DMS79 (cell line): ENCODE results near the gene PIPOX.
"Not testable (repeated sequence)": the region's sequence is repeated elsewhere in the genome, so short reads cannot be mapped to it uniquely, and the experiment has no call there.

Experiments used
- DNase-seq: peaks from one replicate; lab custom pipeline; 2025; lab: John Stamatoyannopoulos, UW

PIPOX gene

GRCh38 chr17:29076722-29077121 is 33.8 kb downstream of the PIPOX start:
- no peak for DNase-seq

DNA sequence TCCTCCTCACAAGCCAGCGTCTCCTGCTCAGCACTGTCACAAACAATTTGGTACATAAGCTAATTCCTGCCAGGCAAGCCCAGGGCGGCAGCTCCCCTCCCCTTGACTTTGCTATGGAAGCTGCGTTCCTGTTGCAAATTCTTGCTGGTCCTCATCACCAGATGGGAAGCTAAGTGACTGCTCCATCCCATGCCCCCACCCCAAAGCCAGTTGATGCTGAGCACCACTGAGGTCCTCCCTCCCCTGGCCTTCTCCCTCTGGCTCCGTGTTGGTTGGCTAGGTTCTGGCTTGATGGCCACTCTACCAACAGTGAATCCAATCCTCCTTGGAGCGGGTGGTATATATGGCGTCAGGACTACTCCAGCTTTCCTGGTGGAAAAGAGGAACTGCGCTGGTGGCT is 34.4 kb downstream of the PIPOX start:
- DNase-seq = no peak

DNA sequence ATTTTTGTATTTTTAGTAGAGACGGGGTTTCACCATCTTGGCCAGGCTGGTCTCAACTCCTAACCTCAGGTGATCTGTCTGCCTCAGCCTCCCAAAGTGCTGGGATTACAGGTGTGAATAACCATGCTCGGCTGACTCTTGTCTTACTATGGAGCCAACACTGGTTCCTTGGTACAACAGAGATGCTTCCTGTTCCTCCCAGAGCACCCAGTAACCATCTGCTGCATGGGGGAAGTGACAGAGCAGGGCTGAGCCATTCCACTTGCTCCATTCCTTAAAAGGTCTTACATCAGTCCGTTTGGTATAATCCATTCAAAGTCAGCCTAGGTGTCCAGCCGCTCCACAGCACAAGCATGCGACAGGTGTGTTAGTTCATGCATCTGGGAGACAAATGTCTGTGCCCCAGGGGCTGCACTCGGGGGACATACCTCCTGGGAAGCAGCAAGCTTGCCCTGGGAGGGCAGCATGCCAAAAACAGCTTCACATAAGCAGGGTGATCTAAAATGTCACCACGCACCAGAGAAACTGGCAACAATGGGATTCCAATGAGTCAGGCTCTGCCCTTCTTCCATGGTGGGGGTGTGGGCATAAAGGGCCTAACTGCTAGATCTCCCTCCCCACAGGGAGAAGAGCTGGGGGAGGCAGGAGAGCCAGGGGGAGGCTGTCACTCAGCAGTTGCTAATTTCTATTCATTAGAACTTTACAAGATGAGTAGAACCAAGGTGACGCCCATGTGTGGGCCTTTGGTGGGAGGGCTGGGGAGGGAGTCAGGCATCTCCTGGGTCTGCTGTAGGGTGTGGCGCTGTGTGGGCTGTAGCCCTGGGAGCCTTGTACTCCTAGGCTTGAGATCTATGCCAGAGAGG is 35.5 kb downstream of the PIPOX start:
- DNase-seq = no peak

- DNase-seq = no peak
These were observed 36.5 kb downstream of the PIPOX start for GRCh38 chr17:29079433-29079832.

GRCh38 chr17:29079887-29080286 is 36.9 kb downstream of the PIPOX start:
- DNase-seq = no peak

- DNase-seq = no peak
These were observed 37.4 kb downstream of the PIPOX start for GRCh38 chr17:29080323-29080722.

DNA sequence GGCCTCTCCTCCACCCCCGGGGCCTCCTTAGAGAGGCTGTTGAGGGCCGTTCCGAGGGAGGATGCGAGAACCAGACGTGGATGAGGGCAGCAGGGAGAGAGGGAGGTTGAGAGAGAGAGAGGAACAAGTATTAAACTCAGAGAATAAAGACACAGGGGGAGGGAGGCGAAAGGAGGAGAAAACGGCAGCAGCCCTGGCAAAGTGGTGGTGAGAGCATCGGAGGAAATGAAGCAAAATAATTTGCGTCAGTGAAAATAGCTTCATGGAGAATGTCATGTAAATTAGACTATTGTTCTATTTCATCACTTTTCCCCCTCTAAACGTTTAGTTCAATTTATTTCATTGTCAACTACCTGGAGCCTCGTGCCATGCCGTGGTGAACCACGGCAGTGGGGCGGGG is 38.0 kb downstream of the PIPOX start:
- DNase-seq = no peak

DNA sequence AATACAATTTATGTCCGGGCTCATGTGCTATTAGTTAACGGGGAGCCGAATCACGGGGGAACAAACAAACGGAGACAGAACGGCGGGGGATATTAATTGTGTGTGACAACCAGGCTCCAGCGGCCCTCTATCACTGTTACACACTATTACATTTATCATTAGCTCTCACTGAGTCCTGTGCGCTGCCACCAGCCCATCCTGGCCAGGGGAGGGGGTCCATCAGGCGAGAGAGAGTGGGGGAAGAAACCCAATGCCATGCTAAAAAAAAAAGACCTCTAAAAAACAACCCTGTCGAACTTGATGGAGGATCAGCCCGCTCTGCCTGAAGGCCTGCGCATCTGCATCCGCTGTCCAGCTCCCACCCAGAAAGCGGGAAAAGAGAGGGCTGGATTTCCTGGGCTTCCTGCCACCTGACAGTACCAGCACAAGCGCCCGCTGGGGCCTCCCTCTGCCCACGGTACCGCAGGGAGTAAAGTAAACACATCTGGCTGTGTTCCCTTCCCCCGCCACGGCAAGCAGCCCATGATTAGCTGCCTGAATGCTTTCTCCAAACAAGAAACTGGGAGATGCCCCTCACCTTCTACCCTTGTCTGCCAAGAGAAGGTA is 41.7 kb downstream of the PIPOX start:
- peak; percentile 58 for DNase-seq

DNA sequence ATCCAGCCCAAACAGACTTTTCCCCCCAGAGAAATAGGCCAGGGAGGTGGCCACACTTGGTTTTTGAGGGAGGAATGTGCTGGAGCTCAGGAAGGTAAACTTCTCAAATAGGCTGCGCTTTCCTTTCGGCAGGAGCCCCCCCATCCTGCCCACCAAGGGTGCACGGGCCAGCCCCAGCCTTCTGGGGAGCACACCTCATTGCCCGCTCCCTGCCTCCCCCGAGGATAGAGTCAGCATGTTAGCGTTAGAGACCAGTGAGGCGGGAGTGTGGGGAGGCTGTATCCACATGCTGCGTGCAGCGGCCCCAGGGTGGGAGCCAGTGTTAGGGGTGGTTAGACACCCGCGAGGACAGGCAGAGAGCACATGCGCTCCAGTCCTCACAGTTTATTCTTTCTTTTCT is 42.3 kb downstream of the PIPOX start:
- no peak for DNase-seq

DNA sequence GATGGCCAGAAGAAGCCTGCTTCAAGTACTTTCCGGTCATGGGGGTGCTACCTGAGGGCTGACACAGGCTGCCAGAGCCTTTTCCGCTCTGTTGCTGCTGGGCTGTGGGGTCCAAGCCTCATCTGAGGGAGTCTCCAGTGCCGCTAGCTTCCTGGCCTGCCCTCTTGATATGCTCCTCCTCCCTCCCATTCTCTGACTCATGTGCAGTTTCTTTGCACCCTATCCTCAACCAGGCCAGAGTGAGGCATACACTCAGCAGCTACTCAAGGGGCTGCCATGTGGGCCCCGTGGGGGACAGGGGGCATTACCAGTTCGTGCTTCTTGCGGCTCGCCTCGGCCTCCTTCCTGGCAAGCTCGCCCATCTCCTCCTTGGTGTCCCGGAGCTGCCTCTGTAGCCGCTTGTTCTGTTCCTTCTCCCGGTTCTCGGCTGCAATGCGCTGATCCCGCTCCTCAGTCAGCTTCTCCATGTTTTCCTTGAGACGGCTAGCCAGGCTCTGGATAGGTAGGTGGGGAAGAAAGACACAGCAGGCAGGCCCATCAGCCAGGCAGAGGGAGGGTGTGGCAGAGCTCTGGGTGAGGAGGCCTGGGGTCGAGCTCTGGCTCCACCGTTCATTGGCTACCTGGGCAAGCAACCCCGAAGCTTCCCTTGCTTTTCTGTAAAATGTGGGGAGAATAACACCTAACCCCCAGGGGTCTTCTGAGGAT is 43.8 kb downstream of the PIPOX start:
- no peak for DNase-seq

- not testable (repeated sequence) for DNase-seq
These were observed 45.8 kb downstream of the PIPOX start for GRCh38 chr17:29088782-29089181.

GRCh38 chr17:29089601-29090044 is 46.7 kb downstream of the PIPOX start:
- DNase-seq = no peak

DNA sequence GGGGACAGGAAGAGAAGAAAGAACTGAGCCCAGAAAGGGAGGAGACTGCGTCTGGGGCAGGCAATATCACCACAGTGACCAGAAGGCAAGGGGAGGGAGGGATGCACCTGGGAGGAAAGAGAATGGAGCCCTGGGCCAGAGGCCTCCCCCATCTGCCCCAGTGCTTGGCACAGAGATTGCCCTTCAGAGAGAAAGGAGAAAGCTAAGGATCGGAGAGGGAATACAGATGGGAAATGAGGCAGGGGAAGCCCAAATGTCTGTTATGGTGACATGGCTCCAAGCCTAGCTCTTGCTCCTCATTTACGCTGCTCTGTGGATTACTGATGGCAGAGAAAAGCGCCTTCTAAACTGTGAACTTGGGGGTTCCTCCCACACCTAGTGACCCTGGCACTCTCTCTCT is 47.2 kb downstream of the PIPOX start:
- no peak for DNase-seq

DNA sequence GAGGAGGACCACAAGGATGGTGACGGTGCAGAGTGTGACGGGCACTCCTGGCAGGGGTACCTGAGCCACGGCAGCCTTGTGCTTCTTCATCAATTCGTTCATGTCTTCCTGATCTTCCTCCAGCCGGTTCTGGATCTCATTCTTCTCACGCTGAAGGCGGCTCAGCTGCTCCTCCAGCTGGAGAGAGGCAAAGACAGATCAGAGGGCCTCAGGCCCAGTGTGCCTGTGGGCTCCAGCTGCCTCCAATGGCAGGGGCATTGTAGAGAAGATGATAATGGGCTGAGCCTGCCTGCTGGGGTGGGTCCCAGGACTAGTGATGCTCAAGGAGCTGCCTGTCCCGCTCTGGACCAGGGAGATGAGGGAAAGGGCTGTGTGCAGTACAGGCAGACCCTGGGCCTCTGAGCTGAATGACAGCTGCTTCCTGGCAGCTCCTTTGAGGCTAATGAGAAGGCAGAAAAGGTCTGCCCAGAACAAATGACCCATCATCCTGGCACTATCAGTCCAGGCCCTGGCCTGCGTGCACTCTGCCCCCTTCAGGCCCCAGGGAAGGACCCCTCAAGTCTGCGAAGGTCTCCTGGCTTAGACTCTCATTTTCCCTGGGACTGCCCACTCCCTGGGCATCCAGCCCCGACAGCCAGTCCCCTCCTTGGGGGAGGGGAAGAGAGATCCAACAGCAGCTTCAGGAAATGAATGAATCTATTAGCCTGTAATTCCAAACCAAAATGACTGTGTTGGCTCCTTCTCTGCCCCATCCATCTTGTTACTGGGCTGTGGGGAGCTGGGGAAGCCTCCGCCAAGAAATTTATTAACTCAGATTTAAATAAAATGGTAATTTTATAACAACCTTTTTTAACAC is 48.0 kb downstream of the PIPOX start:
- DNase-seq = no peak

DNA sequence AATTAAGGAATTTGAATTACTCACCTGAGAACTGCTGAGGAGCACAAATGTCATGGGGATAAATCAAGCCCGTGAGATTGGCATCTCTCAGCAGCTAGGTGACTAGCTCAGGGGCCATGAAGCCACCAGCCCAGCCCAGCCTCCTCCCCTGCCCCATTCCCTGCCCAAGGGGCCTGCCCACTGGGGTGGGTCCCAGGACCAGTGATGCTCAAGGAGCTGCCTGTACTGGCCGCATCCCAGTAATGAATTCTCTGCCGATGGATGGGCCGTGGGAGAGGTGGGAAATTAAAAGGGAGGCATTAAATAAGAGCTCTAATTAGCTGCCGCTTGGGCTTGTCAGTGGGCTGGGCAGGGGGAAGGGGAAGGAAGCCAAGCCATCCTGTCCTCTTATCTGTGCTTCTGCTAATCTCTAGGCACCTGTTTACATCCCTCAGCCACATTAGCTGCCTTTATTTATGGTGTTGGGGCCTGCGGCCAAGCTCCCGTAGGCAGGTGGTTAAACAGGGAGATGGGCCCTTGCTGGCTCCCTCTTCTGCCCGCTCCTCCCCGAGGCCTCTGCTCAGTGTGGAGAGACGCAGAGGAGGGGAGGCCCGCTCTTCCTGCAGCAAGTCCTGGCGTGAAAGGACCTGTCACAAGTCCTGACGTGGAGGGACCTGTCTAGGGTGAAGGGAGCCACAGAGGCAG is 48.8 kb downstream of the PIPOX start:
- DNase-seq = no peak

DNA sequence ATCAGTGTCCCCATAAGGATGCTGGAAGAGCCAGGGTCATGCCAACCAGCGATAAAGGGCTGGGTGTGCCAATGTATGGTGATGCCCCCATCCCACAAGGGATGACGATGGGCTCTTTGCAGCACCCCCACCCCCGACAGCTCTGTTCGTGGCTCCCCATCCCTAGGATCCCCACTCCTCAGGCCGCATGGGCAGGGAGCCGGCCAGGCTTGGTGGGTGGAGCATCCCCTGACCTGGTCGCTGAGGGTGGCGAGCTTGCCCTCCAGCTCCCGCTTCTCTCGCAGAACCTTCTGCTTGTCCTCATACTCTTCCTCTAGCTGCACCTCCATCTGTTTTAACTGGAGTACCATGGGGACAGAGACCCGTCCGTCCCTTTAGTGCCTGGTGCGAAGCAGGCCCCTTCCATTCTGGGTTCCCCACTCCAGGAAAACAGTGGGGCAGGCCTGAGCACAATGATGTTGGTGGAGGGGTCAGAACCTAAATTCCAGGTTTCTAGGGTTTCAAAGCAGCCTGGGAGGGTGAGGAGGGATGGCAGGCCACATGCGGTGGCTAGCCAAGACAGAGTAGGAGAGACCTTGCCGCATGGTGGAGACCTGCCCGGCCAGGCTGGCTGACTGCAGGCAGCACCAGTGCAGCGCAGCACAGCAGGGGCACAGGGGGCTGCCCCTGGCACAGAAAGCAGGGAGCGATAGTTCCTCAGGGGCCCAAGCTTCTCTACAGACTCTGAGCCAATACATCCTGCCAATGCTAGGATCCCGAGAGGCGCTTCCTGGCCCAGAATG is 50.3 kb downstream of the PIPOX start:
- DNase-seq = no peak

DNA sequence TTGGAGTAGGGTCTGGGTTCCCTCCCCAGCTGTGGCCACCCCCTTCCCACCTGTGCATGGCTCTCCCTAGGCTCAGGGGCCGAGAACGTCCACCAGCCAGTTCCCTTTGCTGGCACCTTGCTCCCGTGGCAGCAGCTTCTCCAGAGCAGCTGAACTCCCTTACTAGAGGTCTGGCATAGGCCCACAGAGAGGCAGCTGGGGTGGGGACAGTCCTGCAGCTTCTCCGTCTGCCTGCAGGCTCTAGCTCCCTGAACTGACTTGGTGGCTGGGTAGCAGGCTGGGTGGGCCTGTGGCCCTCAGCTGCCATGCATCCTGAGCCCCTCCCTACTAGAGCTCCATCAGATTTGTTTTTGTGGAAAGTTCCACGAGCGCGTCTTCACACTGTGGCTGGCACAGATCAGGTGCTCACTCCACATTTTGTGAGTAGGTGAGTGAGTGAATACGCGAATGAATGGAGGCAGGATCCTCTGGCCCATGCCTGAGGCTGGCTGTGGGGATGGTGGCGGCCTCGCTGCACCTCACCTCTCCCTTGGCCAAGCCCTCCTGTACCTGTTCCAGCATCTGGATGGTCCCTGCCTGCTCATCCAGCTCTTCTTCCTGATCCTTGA is 51.3 kb downstream of the PIPOX start:
- DNase-seq = no peak

GRCh38 chr17:29095439-29095838 is 52.5 kb downstream of the PIPOX start:
- DNase-seq = no peak

- DNase-seq = no peak
These were observed 53.2 kb downstream of the PIPOX start for GRCh38 chr17:29096094-29096493.

DNA sequence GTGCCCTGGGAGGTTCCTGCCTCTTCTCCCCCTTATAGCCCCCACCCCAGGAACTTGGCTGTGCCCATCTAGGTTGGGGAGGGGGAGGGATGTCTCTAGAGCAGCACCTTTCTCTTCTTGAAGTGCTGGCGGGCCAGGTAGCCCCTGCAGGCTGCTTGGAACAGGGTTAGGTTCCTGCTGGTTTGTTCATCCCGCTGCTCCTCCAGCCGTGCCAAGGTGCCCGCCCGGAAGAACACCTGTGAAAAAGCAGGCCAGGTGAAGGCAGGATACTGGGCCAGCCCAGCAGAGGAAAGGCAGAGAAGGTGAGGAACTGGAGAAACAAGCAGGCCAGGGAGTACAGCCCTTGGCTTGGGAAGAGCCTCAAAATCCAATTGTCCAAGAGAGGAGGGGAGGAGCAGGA is 56.6 kb downstream of the PIPOX start:
- no peak for DNase-seq
